Liver (tissue), 9 donors: ENCODE measurements around the gene RBFOX1. TPM values are rescaled to one million over a fixed set of nuclear protein-coding genes. Genes with fewer than 3 reads are reported as not detected.

Source experiments
- DNase-seq: peaks from one replicate; pipeline ENCODE4 v3.0.0-alpha.2; 2017; ENCODE audit warnings: low spot score
- H3K27ac ChIP-seq, 2 donors: one replicate each; pipeline ENCODE4 v1.7.0; 2013; ENCODE audit warnings: inconsistent platforms in 2 of 2, low read length in 2 of 2, control low read depth in 1 of 2, low read depth in 1 of 2, mild to moderate bottlenecking in 1 of 2
- H3K27me3 ChIP-seq, 4 donors: one replicate each; pipeline versions ENCODE4 v1.6.1 to v1.7.0; 2013; ENCODE audit warnings: low read length in 3 of 4, inconsistent platforms in 1 of 4, mild to moderate bottlenecking in 1 of 4, moderate library complexity in 1 of 4; ENCODE audit not compliant: control insufficient read depth in 4 of 4, insufficient read depth in 4 of 4
- H3K36me3 ChIP-seq, 4 donors: one replicate each; pipeline versions ENCODE4 v1.6.1 to v1.7.0; 2013; ENCODE audit warnings: low read length in 3 of 4, mild to moderate bottlenecking in 3 of 4, low read depth in 1 of 4, moderate library complexity in 1 of 4; ENCODE audit not compliant: control insufficient read depth in 4 of 4, insufficient read depth in 3 of 4
- H3K4me1 ChIP-seq, 4 donors: one replicate each; pipeline versions ENCODE4 v1.6.1 to v1.7.0; 2013; ENCODE audit warnings: low read length in 3 of 4, mild to moderate bottlenecking in 3 of 4, moderate library complexity in 1 of 4; ENCODE audit not compliant: control insufficient read depth in 4 of 4, insufficient read depth in 4 of 4
- H3K4me3 ChIP-seq, 3 donors: one replicate each; pipeline versions ENCODE4 v1.6.1 to v1.7.0; 2013; ENCODE audit warnings: low read length in 3 of 3, control low read depth in 1 of 3, low read depth in 1 of 3, mild to moderate bottlenecking in 1 of 3
- H3K9ac ChIP-seq, 2 donors: one replicate each; pipeline ENCODE4 v1.7.0; 2013; ENCODE audit warnings: low read length in 2 of 2, mild to moderate bottlenecking in 2 of 2, moderate library complexity in 2 of 2, control low read depth in 1 of 2, low read depth in 1 of 2
- H3K9me3 ChIP-seq, 4 donors: one replicate each; pipeline versions ENCODE4 v1.6.1 to v1.7.0; 2013; ENCODE audit warnings: low read length in 3 of 4; ENCODE audit not compliant: control insufficient read depth in 4 of 4
- ATF3 ChIP-seq: IDR thresholded peaks from 2 replicates; pipeline ENCODE4 v1.6.1; 2016; ENCODE audit warnings: antibody characterized with exemption
- CTCF ChIP-seq: fragments of 150-350 bp; IDR thresholded peaks from 2 replicates; pipeline ENCODE4 v1.5.1; 2017; ENCODE audit warnings: improper control_type of control experiment, low read depth, low read length; ENCODE audit not compliant: missing input control
- EGR1 ChIP-seq, 2 donors: IDR thresholded peaks; 2 replicates each; pipeline ENCODE4 v1.6.1; 2016 to 2018; ENCODE audit warnings: antibody characterized with exemption in 2 of 2, low read depth in 2 of 2
- FOXA1 ChIP-seq: IDR thresholded peaks from 2 replicates; pipeline ENCODE4 v1.6.1; 2016; ENCODE audit warnings: antibody characterized with exemption
- FOXA2 ChIP-seq: IDR thresholded peaks from 2 replicates; pipeline ENCODE4 v1.6.1; 2016; ENCODE audit warnings: antibody characterized with exemption
- HNF4A ChIP-seq, 2 donors: conservative IDR thresholded peaks; 2 replicates each; pipeline ENCODE4 v1.6.1; 2016; ENCODE audit warnings: antibody characterized with exemption in 2 of 2, mild to moderate bottlenecking in 2 of 2
- HNF4G ChIP-seq: IDR thresholded peaks from 2 replicates; pipeline ENCODE4 v1.6.1; 2016; ENCODE audit warnings: antibody characterized with exemption
- JUND ChIP-seq, 2 donors: IDR thresholded peaks; 2 replicates each; pipeline ENCODE4 v1.6.1; 2016; ENCODE audit warnings: antibody characterized with exemption in 2 of 2
- MAX ChIP-seq: IDR thresholded peaks from 2 replicates; pipeline ENCODE4 v1.6.1; 2016; ENCODE audit warnings: antibody characterized with exemption
- NR2F2 ChIP-seq: IDR thresholded peaks from 2 replicates; pipeline ENCODE4 v1.6.1; 2016; ENCODE audit warnings: antibody characterized with exemption
- RAD21 ChIP-seq, 2 donors: IDR thresholded peaks; 2 replicates each; pipeline ENCODE4 v1.6.1; 2016; ENCODE audit warnings: antibody characterized with exemption in 2 of 2, mild to moderate bottlenecking in 2 of 2
- REST ChIP-seq: IDR thresholded peaks from 2 replicates; pipeline ENCODE4 v1.6.1; 2016; ENCODE audit warnings: antibody characterized with exemption, mild to moderate bottlenecking
- RXRA ChIP-seq, 2 donors: IDR thresholded peaks; 2 replicates each; pipeline ENCODE4 v1.6.1; 2017 to 2018; ENCODE audit warnings: antibody characterized with exemption in 2 of 2, mild to moderate bottlenecking in 1 of 2
- SP1 ChIP-seq: IDR thresholded peaks from 2 replicates; pipeline ENCODE4 v1.6.1; 2018; ENCODE audit warnings: antibody characterized with exemption, mild to moderate bottlenecking
- TAF1 ChIP-seq: conservative IDR thresholded peaks from 2 replicates; pipeline ENCODE4 v1.6.1; 2016; ENCODE audit warnings: antibody characterized with exemption, mild to moderate bottlenecking
- YY1 ChIP-seq: IDR thresholded peaks from 2 replicates; pipeline ENCODE4 v1.6.1; 2016; ENCODE audit warnings: antibody characterized with exemption, mild to moderate bottlenecking
- ZBTB33 ChIP-seq: IDR thresholded peaks from 2 replicates; pipeline ENCODE4 v1.6.1; 2016; ENCODE audit warnings: antibody characterized with exemption
- WGBS: extraction: QIAGEN DNeasy Blood & Tissue Kit; methylation state at CpG from one replicate; pipeline ENCODE4 v1.1.7; 2013; 5-methylcytosine and 5-hydroxymethylcytosine counted together
- polyA plus RNA-seq, 2 donors: library from polyadenylated mRNA; stranded (reverse) in 1 of 2; unstranded in 1 of 2; fragments of 200-250 nt in 1 of 2; fragments of >200 nt in 1 of 2; fragmentation: Nextera tagmentation in 1 of 2; extraction: Ambion mirVana in 1 of 2; gene quantifications; one replicate each; pipeline versions ENCODE4 v1.2.1 to v1.2.3, GENCODE V29; 2013 to 2015
- total RNA-seq, 2 donors: library from RNA; depleted of rRNA; stranded (reverse); fragments of >200 nt; gene quantifications; one replicate each; pipeline ENCODE4 v1.2.3, GENCODE V29; 2014
- donor health status: healthy.
- donor health status: healthy.
- donor health status: healthy.
- donor health status: healthy.
- donor health status: healthy.

Gene RBFOX1
- total and polyA plus RNA-seq, 4 donors = not detected

GRCh38 chr16:7492122-7492521 lies 159.5 kb downstream of the RBFOX1 start (continued):
- TF ChIP-seq ZBTB33 = no peak
- no peak for TF ChIP-seq RAD21 (IDR thresholded peaks at IDR 0.05)
- TF ChIP-seq SP1 = no peak
- no peak for TF ChIP-seq TAF1

GRCh38 chr16:7493133-7493532 lies 160.5 kb downstream of the RBFOX1 start:
- H3K4me3 ChIP-seq = no peak overlapping the region
- DNase-seq = no peak
- no peak overlapping the region for H3K27ac ChIP-seq
- no peak for TF ChIP-seq ATF3
- no peak for TF ChIP-seq RAD21 (IDR thresholded peaks at IDR 0.05)
- no peak for TF ChIP-seq EGR1 (IDR thresholded peaks at IDR 0.05; ENCODE audit: low read depth in 2 of 2)
- TF ChIP-seq REST = no peak
- TF ChIP-seq YY1 = no peak
- no peak for TF ChIP-seq CTCF
- no peak for TF ChIP-seq TAF1
- no peak for TF ChIP-seq HNF4G
- no peak for TF ChIP-seq HNF4A (conservative IDR thresholded peaks at IDR 0.05)
- TF ChIP-seq FOXA2 = no peak
- TF ChIP-seq MAX = no peak
- no peak for TF ChIP-seq NR2F2
- no peak for TF ChIP-seq FOXA1
- TF ChIP-seq RXRA (IDR thresholded peaks at IDR 0.05) = no peak
- TF ChIP-seq JUND (IDR thresholded peaks at IDR 0.05) = no peak
- TF ChIP-seq ZBTB33 = no peak
- H3K9me3 ChIP-seq = no peaks in the 10 kb centered on the region
- H3K27me3 ChIP-seq = no peaks in the 10 kb centered on the region
- H3K4me1 ChIP-seq = no peaks in the 10 kb centered on the region
- H3K9ac ChIP-seq = no peak overlapping the region
- 59% methylated on average over 6 of the region's 6 CpGs for WGBS
- no peaks in the 10 kb centered on the region for H3K36me3 ChIP-seq
